Mammary epithelial cell (primary cell): ENCODE results near the gene MCF2L.

ENCODE experiments used
- EZH2 ChIP-seq: IDR thresholded peaks from 2 replicates; pipeline ENCODE4 v1.6.1; 2012; ENCODE audit warnings: low read length, inconsistent platforms, borderline replicate concordance
- TF ChIP-seq, protein P1 (sequence below), 2 donors: IDR thresholded peaks in 1 of 2; conservative IDR thresholded peaks in 1 of 2; 2 replicates each; pipeline ENCODE4 v1.5.1; 2011 to 2012; ENCODE audit warnings: inconsistent platforms in 2 of 2, low read length in 2 of 2, mild to moderate bottlenecking in 2 of 2, control low read depth in 1 of 2, low read depth in 1 of 2; ENCODE audit not compliant: insufficient read depth in 1 of 2; ENCODE audit errors: extremely low read depth in 1 of 2

DNA sequence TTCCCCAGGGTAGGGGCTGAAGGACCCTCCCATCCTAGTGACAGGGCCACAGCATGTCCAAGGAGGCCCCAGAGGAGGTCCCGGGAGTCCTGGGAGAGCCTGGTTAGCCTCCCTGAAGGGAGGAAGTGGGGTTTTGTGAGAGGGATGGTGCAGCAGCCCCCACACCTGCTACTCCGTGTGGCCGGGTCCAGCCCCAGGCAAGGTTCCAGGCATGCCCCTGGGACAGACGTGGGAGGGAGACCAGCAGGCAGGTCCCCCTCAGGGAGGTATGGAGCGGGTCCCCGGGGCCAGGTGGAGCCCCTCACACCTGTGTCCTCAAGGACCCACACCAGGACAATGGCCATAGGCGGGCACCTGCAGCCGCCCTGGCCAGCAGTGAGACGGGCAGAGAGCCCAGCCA, 134.6 kb downstream of the MCF2L start:
- TF ChIP-seq, protein P1, sequence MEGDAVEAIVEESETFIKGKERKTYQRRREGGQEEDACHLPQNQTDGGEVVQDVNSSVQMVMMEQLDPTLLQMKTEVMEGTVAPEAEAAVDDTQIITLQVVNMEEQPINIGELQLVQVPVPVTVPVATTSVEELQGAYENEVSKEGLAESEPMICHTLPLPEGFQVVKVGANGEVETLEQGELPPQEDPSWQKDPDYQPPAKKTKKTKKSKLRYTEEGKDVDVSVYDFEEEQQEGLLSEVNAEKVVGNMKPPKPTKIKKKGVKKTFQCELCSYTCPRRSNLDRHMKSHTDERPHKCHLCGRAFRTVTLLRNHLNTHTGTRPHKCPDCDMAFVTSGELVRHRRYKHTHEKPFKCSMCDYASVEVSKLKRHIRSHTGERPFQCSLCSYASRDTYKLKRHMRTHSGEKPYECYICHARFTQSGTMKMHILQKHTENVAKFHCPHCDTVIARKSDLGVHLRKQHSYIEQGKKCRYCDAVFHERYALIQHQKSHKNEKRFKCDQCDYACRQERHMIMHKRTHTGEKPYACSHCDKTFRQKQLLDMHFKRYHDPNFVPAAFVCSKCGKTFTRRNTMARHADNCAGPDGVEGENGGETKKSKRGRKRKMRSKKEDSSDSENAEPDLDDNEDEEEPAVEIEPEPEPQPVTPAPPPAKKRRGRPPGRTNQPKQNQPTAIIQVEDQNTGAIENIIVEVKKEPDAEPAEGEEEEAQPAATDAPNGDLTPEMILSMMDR (conservative IDR thresholded peaks at IDR 0.05 in 1 of 2, IDR thresholded peaks at IDR 0.05 in 1 of 2; ENCODE audit: extremely low read depth in 1 of 2, insufficient read depth in 1 of 2, low read depth in 1 of 2, low read length in 2 of 2): no peak
- no peak for TF ChIP-seq EZH2
